SK-N-DZ (cell line): Measurements from ENCODE around the gene GOLT1A.

Experiments used
- DNase-seq: peaks from one replicate; pipeline ENCODE4 v3.0.0-alpha.2; 2015; ENCODE audit warnings: low spot score

GOLT1A gene

DNA sequence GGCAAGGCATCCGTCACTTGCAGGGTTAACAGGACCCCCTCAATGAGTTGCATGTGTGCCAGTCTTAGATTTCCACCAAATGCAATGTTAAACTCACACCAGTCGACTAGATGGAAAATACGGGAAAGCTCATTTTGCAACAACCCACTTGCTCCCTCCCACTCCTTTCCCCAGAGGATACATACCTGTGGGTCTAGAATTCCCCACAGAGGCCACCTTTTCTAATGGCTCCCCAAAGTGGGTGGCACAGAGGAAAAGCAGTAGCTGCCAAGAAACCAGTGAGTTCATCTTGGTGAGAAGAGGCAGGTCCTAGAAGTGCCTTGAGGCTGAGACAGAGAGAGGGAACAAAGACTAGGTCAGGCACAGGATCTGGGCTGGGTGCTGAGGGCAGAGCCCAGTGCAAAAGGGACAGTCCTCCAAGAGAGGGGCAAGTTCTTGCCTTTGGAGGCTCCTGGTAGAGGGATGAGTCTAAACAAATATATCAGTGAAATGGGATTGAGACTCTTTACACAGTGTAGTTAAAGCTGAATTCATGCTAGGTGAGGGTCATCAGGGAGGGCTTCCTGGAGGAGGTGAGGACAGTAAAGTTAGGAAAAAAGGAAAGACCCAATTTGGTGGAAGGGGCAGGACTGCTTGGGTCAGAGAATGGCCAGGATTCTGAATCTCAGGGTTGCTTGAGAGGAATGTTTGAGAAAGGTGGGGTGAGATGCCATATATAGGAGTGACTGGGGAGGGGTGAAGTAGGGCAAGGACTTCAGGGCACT lies 21.0 kb downstream of the GOLT1A start:
- DNase-seq: no peak

DNA sequence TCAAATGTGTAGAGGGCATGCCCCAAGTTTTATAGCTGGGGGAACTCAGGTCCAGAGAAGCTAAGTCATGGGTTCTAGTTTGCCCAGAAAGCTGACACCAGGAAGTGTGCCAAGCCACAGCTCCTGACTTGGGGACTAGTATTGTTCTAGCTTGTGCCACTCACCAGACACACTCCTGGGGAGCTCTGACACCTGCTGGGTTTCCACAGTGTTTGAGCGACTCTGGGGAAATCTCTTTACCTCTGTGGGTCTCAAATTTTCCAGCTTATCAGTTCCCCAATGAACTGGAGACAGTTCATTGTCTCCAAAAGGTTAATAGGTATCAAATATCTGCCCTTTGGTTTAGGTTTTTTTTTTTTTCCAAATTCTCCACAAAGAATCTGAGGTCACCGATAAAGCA lies 21.7 kb downstream of the GOLT1A start:
- DNase-seq: no peak

GRCh38 chr1:204191456-204191855 lies 22.3 kb downstream of the GOLT1A start:
- no peak for DNase-seq

- no peak for DNase-seq
These were observed 23.3 kb downstream of the GOLT1A start for GRCh38 chr1:204190212-204191211.

DNA sequence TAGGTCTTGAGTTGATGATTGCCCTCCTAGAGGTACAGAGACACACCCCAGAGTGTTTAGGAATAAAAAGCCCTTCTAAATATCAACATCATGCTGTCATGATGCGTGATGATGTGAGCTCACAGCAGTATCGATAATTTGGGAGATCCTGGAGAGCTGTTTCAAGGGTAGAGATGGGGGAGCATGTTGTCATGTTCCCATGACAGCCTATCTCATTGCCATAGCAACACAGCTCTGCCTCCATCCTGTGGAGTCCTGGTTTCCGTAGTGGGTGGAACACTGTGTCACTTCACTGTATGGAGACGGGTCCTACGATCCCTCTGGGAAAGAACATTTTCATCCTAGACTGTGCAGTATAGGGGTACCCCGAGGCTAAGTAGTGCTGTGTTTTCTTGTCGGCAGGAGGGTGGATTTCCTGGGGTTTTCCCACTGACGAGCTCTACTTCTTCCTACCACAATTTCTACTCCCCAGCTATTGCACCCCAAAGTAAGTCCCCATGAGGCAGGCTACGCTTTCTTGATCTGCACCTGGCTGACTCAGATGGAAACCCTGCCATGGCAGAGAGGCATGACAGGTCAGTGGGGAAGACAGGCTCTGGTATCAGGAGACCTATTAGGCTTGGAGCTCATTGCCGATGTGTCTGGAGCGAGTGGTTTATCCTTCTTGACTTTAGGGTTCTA lies 24.7 kb downstream of the GOLT1A start:
- no peak for DNase-seq

- DNase-seq: no peak
These were observed 27.2 kb downstream of the GOLT1A start for GRCh38 chr1:204186597-204186996.

DNA sequence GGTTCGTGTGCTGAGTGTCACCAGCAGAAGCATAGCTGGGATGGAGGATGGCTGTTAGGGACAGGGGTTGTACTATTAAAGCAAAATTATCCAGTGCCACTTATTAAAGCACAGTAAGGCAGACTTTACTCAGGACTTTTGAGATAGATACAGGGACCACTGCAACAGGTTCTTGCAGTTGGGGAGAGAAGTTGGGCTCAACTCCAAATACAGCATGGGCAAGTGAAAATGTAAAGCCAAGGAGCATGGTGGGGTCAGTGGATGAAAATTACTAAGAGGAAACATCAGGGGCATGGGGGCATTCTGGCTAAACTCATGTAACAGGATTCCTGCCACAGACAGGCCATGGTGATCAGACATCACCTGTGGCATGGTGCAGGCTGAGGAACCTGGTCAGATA lies 32.7 kb downstream of the GOLT1A start:
- no peak for DNase-seq

DNA sequence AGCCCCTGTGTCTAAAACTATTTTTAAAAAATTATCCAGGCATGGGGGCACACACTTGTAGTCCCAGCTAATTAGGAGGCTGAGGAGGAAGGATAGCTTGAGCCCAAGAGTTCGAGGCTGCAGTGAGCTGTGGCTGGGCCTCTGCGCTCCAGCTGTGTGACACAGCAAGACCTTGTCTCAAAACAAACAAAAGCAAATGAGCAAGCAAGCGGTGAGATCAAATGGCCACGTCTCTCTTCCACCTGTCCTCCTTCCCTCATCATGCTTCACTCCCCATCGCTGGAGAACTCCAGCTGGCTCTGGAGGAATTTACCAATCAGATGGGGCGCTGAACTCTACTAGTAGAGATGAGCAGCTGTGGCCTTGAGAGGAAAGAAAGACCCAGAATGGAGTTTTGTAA lies 33.7 kb downstream of the GOLT1A start:
- no peak for DNase-seq

- no peak for DNase-seq
These were observed 35.1 kb downstream of the GOLT1A start for GRCh38 chr1:204178487-204179281.

- no peak for DNase-seq
These were observed 36.7 kb downstream of the GOLT1A start for GRCh38 chr1:204177133-204177532.

- no peak for DNase-seq
These were observed 37.7 kb downstream of the GOLT1A start for GRCh38 chr1:204176049-204176448.

DNA sequence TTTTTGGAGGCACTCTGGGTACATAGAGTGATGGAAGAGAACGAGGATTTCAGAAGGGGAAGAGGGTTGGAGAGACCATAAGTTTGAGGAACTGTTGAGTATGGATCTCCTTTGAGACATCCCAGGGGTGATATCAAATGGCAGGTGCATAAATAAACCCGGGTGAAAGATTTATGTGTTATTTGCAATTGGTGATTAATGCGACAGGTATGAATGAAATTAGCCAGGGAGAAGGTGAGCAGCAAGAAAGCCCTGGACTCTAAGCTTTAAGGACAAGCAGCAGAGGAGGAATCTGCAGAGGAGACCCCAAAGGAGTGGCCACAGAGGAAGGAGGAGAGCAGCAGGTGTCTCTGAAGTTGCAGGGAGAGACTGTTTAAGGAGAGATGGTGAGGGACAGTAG lies 38.8 kb downstream of the GOLT1A start:
- no peak for DNase-seq

- no peak for DNase-seq
These were observed 41.3 kb downstream of the GOLT1A start for GRCh38 chr1:204172404-204173029.

- DNase-seq: no peak
These were observed 42.0 kb downstream of the GOLT1A start for GRCh38 chr1:204171751-204172178.

DNA sequence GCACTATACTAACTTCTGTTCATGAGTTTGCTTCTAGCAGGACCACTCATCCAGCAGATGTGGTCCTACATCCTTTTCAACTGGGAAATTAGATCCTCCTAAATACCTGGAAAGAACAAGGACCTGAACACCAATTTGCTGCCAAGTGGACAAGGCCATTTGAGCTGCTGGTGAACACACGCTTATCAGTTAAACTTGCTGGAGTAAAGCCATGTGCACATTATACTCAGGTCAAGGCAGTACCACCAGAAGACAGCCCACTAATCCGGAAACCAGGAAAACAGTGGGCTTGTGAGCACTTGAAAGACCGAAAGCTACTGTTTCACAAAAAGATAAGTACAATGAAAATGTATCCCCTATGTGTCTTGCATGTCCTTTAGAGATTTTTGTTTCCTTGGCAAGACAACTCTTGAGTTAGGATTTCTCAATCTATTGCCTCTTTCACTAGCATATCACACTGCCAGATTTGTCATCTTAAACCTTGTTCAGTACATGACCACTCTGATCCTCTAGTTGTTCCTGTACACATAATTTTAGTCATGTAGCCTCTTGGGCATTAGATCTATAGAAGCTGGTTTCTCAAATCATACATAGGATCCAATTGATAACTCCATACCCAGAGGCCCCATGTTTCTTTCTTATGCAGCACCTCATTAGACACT lies 43.2 kb downstream of the GOLT1A start:
- no peak for DNase-seq

DNA sequence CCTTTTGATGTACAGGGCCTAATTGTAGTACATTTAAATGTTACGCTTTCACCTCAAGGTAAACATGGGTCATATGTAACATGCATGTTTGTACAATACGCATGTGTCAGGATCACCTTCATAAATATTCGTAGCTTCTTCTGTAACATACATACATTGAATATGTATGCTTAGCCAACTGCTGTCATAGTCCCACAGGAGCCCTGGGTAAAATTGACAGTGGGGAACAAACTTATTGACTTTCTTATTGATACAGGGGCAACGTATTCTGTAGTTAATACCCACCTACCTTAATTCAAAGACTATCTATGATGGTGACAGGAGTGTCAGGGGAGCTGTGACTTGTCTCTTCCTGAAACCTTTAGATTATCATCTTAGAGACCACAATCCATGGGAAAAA lies 43.9 kb downstream of the GOLT1A start:
- no peak for DNase-seq

- no peak for DNase-seq
These were observed 46.1 kb downstream of the GOLT1A start for GRCh38 chr1:204167730-204168129.

DNA sequence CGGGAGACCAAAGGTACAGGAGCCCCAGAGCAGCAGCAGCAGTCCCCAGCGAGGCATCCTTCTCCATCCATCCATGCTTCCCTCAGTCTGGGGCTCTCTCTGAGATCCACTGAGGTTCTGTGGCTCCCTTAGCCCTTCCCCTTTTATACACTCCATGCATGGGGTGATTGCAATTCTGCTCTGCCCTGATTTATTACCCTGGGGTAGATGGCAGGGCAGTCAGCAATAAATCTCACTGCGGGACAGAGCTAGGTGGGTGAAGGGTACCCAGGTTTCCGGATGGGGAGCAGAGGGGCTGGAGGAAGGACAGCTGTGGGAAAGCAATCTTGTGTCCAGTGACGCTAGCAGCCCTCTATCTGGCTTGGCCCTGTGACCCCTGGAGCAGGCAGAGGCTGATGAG lies 47.6 kb downstream of the GOLT1A start, which contains the start of gene REN:
Gene REN (minus strand): TSS at position 119 of the 400 bp plus-strand sequence. CDS start 44 bp downstream, at position 75.
- DNase-seq: no peak

DNA sequence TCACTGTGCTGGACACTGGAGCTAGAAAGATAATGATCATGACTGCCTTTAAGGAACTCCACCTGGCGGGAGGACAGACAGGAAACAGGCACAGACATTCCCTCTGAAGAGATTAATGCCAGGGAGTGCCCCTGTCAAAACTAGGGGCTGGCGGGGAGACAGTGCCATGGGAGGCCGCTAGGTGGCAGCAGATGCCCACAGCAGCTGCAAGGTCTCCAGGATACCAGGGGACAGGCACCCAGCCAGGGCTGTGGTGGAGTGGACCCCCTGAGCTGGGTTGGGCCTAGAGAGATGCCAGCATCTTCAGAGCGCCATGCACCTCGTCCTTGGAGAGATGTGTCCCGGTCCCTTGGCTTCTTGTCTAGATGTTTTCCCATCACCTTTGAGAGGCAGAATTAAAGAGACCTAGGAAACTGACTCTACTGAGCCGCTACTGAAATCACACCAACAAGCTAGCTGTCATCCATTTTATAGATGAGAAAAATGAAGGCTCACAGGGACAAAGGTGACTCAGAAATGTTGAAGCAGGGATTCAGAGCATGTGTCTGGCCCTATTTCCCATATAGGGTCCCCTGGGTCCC lies 51.2 kb downstream of the GOLT1A start:
- DNase-seq: peak; percentile 67
